ENCODE measurements around the gene CCDC172. TPM values are rescaled to one million over a fixed set of nuclear protein-coding genes. Genes with fewer than 3 reads are reported as not detected.

Gene CCDC172
- total and polyA plus RNA-seq, 2 of the 13 experiments (the other 11 are each of a cell fraction or from before 2014, with no cell fraction given) = not detected

DNA sequence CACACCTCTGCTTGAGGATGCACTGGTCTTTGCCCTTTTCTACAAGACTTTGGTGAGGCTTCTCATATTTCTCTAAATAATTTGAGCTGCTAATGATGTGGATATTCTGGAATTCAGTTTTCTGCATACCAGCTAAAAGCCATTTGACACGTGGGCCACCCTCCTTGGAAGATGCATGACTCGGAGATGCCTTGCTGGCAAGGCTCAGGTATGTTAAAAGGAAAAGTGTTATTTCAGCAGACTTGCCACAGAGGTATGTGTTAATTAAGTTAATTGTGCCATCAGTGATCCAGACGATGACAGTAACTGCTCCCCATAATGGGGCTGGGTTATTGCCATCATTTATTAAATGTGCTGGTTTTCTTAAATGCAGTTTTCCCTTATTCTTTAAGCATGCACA, 42.5 kb upstream of the CCDC172 start (continued):
- TF ChIP-seq, protein P1, sequence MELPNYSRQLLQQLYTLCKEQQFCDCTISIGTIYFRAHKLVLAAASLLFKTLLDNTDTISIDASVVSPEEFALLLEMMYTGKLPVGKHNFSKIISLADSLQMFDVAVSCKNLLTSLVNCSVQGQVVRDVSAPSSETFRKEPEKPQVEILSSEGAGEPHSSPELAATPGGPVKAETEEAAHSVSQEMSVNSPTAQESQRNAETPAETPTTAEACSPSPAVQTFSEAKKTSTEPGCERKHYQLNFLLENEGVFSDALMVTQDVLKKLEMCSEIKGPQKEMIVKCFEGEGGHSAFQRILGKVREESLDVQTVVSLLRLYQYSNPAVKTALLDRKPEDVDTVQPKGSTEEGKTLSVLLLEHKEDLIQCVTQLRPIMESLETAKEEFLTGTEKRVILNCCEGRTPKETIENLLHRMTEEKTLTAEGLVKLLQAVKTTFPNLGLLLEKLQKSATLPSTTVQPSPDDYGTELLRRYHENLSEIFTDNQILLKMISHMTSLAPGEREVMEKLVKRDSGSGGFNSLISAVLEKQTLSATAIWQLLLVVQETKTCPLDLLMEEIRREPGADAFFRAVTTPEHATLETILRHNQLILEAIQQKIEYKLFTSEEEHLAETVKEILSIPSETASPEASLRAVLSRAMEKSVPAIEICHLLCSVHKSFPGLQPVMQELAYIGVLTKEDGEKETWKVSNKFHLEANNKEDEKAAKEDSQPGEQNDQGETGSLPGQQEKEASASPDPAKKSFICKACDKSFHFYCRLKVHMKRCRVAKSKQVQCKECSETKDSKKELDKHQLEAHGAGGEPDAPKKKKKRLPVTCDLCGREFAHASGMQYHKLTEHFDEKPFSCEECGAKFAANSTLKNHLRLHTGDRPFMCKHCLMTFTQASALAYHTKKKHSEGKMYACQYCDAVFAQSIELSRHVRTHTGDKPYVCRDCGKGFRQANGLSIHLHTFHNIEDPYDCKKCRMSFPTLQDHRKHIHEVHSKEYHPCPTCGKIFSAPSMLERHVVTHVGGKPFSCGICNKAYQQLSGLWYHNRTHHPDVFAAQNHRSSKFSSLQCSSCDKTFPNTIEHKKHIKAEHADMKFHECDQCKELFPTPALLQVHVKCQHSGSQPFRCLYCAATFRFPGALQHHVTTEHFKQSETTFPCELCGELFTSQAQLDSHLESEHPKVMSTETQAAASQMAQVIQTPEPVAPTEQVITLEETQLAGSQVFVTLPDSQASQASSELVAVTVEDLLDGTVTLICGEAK (IDR thresholded peaks at IDR 0.05) = no peak
- TF ChIP-seq, protein P1 (CRISPR knock-in tag; IDR thresholded peaks at IDR 0.05) = no peak
- TF ChIP-seq YY1 (IDR thresholded peaks at IDR 0.05; ENCODE audit: insufficient read depth, insufficient replicate concordance, low read depth, low read length) (no peak), NFE2L2 (IDR thresholded peaks at IDR 0.05; ENCODE audit: low read length) (no peak), CHD2 (IDR thresholded peaks at IDR 0.05; ENCODE audit: low read depth, low read length) (no peak), ZNF780A (CRISPR knock-in tag; IDR thresholded peaks at IDR 0.05) (no peak), STAT5B (CRISPR knock-in tag; IDR thresholded peaks at IDR 0.05) (no peak), ZNF253 (CRISPR knock-in tag; IDR thresholded peaks at IDR 0.05; ENCODE audit: borderline replicate concordance) (no peak), HDAC1 (CRISPR knock-in tag; IDR thresholded peaks at IDR 0.05) (no peak), TMF1 (CRISPR knock-in tag; IDR thresholded peaks at IDR 0.05; ENCODE audit: low read depth) (no peak), ZSCAN30 (CRISPR knock-in tag; IDR thresholded peaks at IDR 0.05) (no peak), MTA1 (CRISPR knock-in tag; IDR thresholded peaks at IDR 0.05; ENCODE audit: borderline replicate concordance) (no peak)
- TF ChIP-seq, protein P2, sequence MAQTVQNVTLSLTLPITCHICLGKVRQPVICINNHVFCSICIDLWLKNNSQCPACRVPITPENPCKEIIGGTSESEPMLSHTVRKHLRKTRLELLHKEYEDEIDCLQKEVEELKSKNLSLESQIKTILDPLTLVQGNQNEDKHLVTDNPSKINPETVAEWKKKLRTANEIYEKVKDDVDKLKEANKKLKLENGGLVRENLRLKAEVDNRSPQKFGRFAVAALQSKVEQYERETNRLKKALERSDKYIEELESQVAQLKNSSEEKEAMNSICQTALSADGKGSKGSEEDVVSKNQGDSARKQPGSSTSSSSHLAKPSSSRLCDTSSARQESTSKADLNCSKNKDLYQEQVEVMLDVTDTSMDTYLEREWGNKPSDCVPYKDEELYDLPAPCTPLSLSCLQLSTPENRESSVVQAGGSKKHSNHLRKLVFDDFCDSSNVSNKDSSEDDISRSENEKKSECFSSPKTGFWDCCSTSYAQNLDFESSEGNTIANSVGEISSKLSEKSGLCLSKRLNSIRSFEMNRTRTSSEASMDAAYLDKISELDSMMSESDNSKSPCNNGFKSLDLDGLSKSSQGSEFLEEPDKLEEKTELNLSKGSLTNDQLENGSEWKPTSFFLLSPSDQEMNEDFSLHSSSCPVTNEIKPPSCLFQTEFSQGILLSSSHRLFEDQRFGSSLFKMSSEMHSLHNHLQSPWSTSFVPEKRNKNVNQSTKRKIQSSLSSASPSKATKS (CRISPR knock-in tag; IDR thresholded peaks at IDR 0.05) = no peak
- TF ChIP-seq, protein P3, sequence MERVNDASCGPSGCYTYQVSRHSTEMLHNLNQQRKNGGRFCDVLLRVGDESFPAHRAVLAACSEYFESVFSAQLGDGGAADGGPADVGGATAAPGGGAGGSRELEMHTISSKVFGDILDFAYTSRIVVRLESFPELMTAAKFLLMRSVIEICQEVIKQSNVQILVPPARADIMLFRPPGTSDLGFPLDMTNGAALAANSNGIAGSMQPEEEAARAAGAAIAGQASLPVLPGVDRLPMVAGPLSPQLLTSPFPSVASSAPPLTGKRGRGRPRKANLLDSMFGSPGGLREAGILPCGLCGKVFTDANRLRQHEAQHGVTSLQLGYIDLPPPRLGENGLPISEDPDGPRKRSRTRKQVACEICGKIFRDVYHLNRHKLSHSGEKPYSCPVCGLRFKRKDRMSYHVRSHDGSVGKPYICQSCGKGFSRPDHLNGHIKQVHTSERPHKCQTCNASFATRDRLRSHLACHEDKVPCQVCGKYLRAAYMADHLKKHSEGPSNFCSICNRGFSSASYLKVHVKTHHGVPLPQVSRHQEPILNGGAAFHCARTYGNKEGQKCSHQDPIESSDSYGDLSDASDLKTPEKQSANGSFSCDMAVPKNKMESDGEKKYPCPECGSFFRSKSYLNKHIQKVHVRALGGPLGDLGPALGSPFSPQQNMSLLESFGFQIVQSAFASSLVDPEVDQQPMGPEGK (CRISPR knock-in tag; IDR thresholded peaks at IDR 0.05) = no peak
- TF ChIP-seq, protein P4, sequence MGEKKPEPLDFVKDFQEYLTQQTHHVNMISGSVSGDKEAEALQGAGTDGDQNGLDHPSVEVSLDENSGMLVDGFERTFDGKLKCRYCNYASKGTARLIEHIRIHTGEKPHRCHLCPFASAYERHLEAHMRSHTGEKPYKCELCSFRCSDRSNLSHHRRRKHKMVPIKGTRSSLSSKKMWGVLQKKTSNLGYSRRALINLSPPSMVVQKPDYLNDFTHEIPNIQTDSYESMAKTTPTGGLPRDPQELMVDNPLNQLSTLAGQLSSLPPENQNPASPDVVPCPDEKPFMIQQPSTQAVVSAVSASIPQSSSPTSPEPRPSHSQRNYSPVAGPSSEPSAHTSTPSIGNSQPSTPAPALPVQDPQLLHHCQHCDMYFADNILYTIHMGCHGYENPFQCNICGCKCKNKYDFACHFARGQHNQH (CRISPR knock-in tag; IDR thresholded peaks at IDR 0.05) = no peak
- TF ChIP-seq, protein P5, sequence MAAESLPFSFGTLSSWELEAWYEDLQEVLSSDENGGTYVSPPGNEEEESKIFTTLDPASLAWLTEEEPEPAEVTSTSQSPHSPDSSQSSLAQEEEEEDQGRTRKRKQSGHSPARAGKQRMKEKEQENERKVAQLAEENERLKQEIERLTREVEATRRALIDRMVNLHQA (CRISPR knock-in tag; IDR thresholded peaks at IDR 0.05) = no peak
